Tibial nerve (tissue), 4 donors: Measurements from ENCODE around the gene PTPRM.

Experiments used
- EP300 ChIP-seq, 2 donors: sonication (generic); formaldehyde crosslinking; IDR thresholded peaks; one replicate each; pipeline ENCODE4 v1.6.1; 2017; ENCODE audit warnings: antibody characterized with exemption in 2 of 2, mild to moderate bottlenecking in 1 of 2
- TF ChIP-seq, protein P1 (sequence below), 5 experiments: fragments of 200-600 bp in 3 of 5; fragments of 450-650 bp in 2 of 5; sonication (generic) in 3 of 5; IDR thresholded peaks; one replicate each; pipeline ENCODE4 v1.5.1; 2016 to 2019; ENCODE audit warnings: antibody characterized with exemption in 5 of 5, mild to moderate bottlenecking in 3 of 5, moderate library complexity in 2 of 5

DNA sequence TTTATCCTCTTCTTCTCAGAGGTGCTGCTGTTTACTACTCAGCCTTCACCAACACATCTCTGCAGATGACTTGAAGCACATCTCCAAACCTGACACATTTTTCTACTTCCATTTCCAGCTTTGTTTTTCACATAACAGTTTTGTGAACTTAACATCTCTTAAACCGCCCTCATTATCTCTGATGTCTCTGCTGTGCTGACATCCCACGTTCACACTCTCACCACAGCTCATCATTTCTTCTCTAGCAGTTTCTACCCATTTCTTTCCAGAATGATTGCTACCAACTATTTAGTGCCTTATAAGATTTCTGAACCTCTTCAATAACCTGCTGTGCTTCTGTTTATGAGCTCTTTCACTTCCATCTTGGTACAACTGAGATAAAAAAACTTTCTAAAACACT lies 238.0 kb downstream of the PTPRM start:
- TF ChIP-seq, protein P1, sequence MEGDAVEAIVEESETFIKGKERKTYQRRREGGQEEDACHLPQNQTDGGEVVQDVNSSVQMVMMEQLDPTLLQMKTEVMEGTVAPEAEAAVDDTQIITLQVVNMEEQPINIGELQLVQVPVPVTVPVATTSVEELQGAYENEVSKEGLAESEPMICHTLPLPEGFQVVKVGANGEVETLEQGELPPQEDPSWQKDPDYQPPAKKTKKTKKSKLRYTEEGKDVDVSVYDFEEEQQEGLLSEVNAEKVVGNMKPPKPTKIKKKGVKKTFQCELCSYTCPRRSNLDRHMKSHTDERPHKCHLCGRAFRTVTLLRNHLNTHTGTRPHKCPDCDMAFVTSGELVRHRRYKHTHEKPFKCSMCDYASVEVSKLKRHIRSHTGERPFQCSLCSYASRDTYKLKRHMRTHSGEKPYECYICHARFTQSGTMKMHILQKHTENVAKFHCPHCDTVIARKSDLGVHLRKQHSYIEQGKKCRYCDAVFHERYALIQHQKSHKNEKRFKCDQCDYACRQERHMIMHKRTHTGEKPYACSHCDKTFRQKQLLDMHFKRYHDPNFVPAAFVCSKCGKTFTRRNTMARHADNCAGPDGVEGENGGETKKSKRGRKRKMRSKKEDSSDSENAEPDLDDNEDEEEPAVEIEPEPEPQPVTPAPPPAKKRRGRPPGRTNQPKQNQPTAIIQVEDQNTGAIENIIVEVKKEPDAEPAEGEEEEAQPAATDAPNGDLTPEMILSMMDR (IDR thresholded peaks at IDR 0.05): no peak
- no peak for TF ChIP-seq EP300 (IDR thresholded peaks at IDR 0.05)
